ENCODE results near the gene TBC1D12.
A peak's percentile ranks its signal among the peaks of the same experiment; 100 is the strongest.

Gene TBC1D12

DNA sequence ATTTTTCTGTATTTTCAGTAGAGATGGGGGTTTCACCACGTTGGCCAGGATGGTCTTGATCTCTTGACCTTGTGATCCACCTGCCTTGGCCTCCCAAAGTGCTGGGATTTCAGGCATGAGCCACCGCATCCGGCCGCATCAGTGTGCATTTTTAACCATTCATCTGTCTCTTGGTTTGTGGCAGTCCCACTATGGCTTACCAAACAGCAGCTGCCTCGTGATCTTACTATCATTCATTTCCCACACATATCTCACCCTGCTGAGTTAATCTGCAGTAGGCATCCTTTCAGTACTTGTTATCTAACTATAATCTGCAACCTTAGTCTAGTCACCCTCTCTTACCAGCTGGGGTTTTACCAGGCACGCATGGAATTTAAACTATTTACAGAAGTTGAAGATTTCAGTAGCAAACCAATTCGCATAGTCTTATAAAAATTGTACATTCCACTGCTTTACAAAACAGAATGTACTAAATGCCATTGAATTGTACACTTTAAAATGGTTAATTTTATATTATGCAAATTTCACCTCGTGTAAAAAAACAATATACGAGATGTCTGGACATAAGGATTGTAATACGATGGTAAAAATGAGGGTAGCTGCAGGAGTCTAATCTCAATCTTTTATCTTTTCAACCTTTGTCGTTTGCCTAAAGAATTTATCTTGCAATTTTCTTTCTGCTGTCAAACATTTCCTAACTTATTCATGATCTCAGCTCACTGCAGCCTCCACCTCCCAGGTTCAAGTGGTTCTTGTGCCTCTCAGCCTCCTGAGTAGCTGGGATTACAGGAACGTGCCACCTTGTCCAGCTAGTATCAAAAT lies 4.6 kb upstream of the TBC1D12 start:
- Histone ChIP-seq H3K9me2 (replicated peaks; ENCODE audit: insufficient read depth, low read length) (no peaks in the 10 kb centered on the region), H3K27me3 (replicated peaks; ENCODE audit: insufficient read depth, low read length) (no peaks in the 10 kb centered on the region), H3K4me3 (ENCODE audit: low read length) (no peak overlapping the region), H3K4me1 (ENCODE audit: low read length) (no peaks in the 10 kb centered on the region), H3K9ac (ENCODE audit: low read length) (no peak overlapping the region), H3K27ac (ENCODE audit: low read length) (no peak overlapping the region), H4K20me1 (ENCODE audit: insufficient read depth, low read length) (no peaks in the 10 kb centered on the region), H3K4me2 (ENCODE audit: low read depth, low read length) (no peak overlapping the region), H3K36me3 (replicated peaks; ENCODE audit: insufficient read depth, low read length) (no peaks in the 10 kb centered on the region), H2AFZ (ENCODE audit: low read length) (no peak overlapping the region), H3K9me3 (replicated peaks; ENCODE audit: insufficient read depth, low read length) (no peaks in the 10 kb centered on the region), H3K79me2 (ENCODE audit: low read length) (no peaks in the 10 kb centered on the region), H3F3A (ENCODE audit: insufficient read depth, low read length) (0 out of 2 replicates have a peak, but pooled peaks cover 2% of the 10 kb centered on the region)
- TF ChIP-seq EZH2phosphoT487 (IDR thresholded peaks at IDR 0.05; ENCODE audit: low read length) (no peak), EZH2 (optimal IDR thresholded peaks at IDR 0.05; ENCODE audit: low read depth, low read length) (no peak)
- TF ChIP-seq, protein P1, sequence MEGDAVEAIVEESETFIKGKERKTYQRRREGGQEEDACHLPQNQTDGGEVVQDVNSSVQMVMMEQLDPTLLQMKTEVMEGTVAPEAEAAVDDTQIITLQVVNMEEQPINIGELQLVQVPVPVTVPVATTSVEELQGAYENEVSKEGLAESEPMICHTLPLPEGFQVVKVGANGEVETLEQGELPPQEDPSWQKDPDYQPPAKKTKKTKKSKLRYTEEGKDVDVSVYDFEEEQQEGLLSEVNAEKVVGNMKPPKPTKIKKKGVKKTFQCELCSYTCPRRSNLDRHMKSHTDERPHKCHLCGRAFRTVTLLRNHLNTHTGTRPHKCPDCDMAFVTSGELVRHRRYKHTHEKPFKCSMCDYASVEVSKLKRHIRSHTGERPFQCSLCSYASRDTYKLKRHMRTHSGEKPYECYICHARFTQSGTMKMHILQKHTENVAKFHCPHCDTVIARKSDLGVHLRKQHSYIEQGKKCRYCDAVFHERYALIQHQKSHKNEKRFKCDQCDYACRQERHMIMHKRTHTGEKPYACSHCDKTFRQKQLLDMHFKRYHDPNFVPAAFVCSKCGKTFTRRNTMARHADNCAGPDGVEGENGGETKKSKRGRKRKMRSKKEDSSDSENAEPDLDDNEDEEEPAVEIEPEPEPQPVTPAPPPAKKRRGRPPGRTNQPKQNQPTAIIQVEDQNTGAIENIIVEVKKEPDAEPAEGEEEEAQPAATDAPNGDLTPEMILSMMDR (IDR thresholded peaks at IDR 0.05; ENCODE audit: low read length), result no peak
- DNase-seq, result no peak

DNA sequence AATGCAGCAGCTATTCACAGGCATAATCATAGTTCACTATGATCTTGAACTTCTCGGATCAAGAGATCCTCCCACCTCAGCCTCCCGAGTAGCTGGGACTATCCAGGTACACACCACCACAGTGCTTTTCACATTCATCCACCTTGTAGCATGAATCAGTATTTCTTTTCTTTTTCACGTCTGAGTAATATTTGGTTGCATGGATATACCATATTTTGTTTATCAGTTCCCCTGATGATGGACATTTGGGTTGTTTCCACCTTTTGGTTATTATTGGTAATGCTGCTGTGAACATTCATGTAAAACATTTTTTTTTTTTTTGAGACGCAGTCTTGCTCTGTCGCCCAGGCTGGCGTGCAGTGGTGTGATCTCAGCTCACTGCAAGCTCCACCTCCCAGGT lies 3.6 kb upstream of the TBC1D12 start:
- Histone ChIP-seq H4K20me1 (ENCODE audit: insufficient read depth, low read length) (no peaks in the 10 kb centered on the region), H2AFZ (ENCODE audit: low read length) (no peak overlapping the region), H3K27ac (ENCODE audit: low read length) (no peak overlapping the region), H3K4me1 (ENCODE audit: low read length) (no peaks in the 10 kb centered on the region), H3K9me3 (replicated peaks; ENCODE audit: insufficient read depth, low read length) (no peaks in the 10 kb centered on the region), H3F3A (ENCODE audit: insufficient read depth, low read length) (peaks cover 6% of the 10 kb centered on the region), H3K27me3 (replicated peaks; ENCODE audit: insufficient read depth, low read length) (no peaks in the 10 kb centered on the region), H3K9ac (ENCODE audit: low read length) (no peak overlapping the region), H3K9me2 (replicated peaks; ENCODE audit: insufficient read depth, low read length) (no peaks in the 10 kb centered on the region), H3K36me3 (replicated peaks; ENCODE audit: insufficient read depth, low read length) (no peaks in the 10 kb centered on the region), H3K4me2 (ENCODE audit: low read depth, low read length) (no peak overlapping the region), H3K79me2 (ENCODE audit: low read length) (peaks cover 8% of the 10 kb centered on the region), H3K4me3 (ENCODE audit: low read length) (no peak overlapping the region)
- no peak for DNase-seq
- no peak for TF ChIP-seq EZH2 (optimal IDR thresholded peaks at IDR 0.05; ENCODE audit: low read depth, low read length)
- no peak for TF ChIP-seq EZH2phosphoT487 (IDR thresholded peaks at IDR 0.05; ENCODE audit: low read length)
- TF ChIP-seq, protein P1 (IDR thresholded peaks at IDR 0.05; ENCODE audit: low read length), result no peak

DNA sequence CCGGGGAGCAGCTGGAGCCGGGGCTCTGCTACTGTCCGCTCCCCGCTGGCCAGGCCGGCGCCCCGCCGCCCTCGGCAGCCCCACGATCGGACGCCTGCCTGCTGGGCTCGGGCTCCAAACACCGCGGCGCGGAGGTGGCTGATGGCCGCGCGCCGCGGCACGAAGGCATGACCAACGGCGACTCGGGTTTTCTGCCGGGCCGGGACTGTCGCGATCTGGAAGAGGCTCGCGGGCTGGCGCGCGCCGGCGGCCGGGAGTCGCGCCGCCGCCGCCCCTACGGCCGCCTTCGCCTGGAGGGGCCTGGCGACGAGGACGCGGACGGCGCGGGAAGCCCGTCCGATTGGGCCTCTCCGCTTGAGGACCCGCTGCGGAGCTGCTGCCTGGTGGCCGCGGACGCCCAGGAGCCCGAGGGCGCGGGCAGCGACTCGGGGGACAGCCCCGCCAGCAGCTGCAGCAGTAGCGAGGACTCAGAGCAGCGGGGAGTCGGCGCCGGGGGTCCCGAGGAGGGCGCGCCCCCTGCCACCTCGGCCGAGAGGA lies 570 bp downstream of the TBC1D12 start:
- TF ChIP-seq, protein P1 (IDR thresholded peaks at IDR 0.05; ENCODE audit: low read length), result no peak
- TF ChIP-seq EZH2 (optimal IDR thresholded peaks at IDR 0.05; ENCODE audit: low read depth, low read length) (no peak), EZH2phosphoT487 (IDR thresholded peaks at IDR 0.05; ENCODE audit: low read length) (no peak)
- H3K79me2 ChIP-seq (ENCODE audit: low read length), result peaks cover 49% of the 10 kb centered on the region
- peak overlapping the region; percentile 82 for H2AFZ ChIP-seq (ENCODE audit: low read length)
- peak; percentile 46 for DNase-seq
- peak overlapping the region; percentile 82 for H3K9ac ChIP-seq (ENCODE audit: low read length)
- no peaks in the 10 kb centered on the region for H3K27me3 ChIP-seq (replicated peaks; ENCODE audit: insufficient read depth, low read length)
- peak overlapping the region; percentile 82 for H3K4me2 ChIP-seq (ENCODE audit: low read depth, low read length)
- no peaks in the 10 kb centered on the region for H3K36me3 ChIP-seq (replicated peaks; ENCODE audit: insufficient read depth, low read length)
- no peaks in the 10 kb centered on the region for H3K9me3 ChIP-seq (replicated peaks; ENCODE audit: insufficient read depth, low read length)
- peaks cover 7% of the 10 kb centered on the region for H3K4me1 ChIP-seq (ENCODE audit: low read length)
- peak overlapping the region; percentile 79 for H3K27ac ChIP-seq (ENCODE audit: low read length)
- H3F3A ChIP-seq (ENCODE audit: insufficient read depth, low read length), result peaks cover 11% of the 10 kb centered on the region
- no peaks in the 10 kb centered on the region for H4K20me1 ChIP-seq (ENCODE audit: insufficient read depth, low read length)
- H3K4me3 ChIP-seq (ENCODE audit: low read length), result peak overlapping the region; percentile 70
- H3K9me2 ChIP-seq (replicated peaks; ENCODE audit: insufficient read depth, low read length), result no peaks in the 10 kb centered on the region

All from MM.1S (cell line).